Mesenchymal stem cell (in vitro differentiated cells and primary cell): ENCODE results near the gene VCAN.
A peak's percentile ranks its signal among the peaks of the same experiment; 100 is the strongest.

Source experiments
- DNase-seq: peaks from one replicate; pipeline ENCODE4 v3.0.0-alpha.2; 2013
- H2AFZ ChIP-seq: one replicate; pipeline ENCODE4 v1.6.1; 2013; ENCODE audit warnings: low read depth, mild to moderate bottlenecking, control low read depth, inconsistent platforms, low read length, moderate library complexity
- H2AK5ac ChIP-seq: 2 replicates; pipeline ENCODE4 v1.6.1; 2013; ENCODE audit warnings: low read length, moderate library complexity, mild to moderate bottlenecking, inconsistent platforms; ENCODE audit not compliant: severe bottlenecking
- H2BK120ac ChIP-seq: one replicate; pipeline ENCODE4 v1.6.1; 2013; ENCODE audit warnings: low read depth, mild to moderate bottlenecking, inconsistent platforms, low read length, moderate library complexity
- H2BK12ac ChIP-seq, 2 experiments: one replicate each; pipeline ENCODE4 v1.6.1; 2013; ENCODE audit warnings: inconsistent platforms in 2 of 2, low read length in 2 of 2, mild to moderate bottlenecking in 2 of 2, moderate library complexity in 2 of 2, control low read depth in 1 of 2
- H2BK15ac ChIP-seq: one replicate; pipeline ENCODE4 v1.6.1; 2013; ENCODE audit warnings: mild to moderate bottlenecking, low read depth, inconsistent platforms; ENCODE audit not compliant: poor library complexity, severe bottlenecking
- H2BK5ac ChIP-seq: 2 replicates; pipeline ENCODE4 v1.6.1; 2013; ENCODE audit warnings: low read depth, mild to moderate bottlenecking, low read length, control low read depth, inconsistent platforms; ENCODE audit not compliant: poor library complexity, severe bottlenecking
- H3K14ac ChIP-seq, 2 experiments: one replicate each; pipeline ENCODE4 v1.6.1; 2013; ENCODE audit warnings: inconsistent platforms in 2 of 2, low read length in 2 of 2, control low read depth in 1 of 2, mild to moderate bottlenecking in 1 of 2, moderate library complexity in 1 of 2
- H3K18ac ChIP-seq, 2 experiments: one replicate each; pipeline ENCODE4 v1.6.1; 2013; ENCODE audit warnings: inconsistent platforms in 2 of 2, low read length in 2 of 2, control low read depth in 1 of 2, low read depth in 1 of 2, mild to moderate bottlenecking in 1 of 2
- H3K23ac ChIP-seq, 2 experiments: one replicate each; pipeline ENCODE4 v1.6.1; 2013; ENCODE audit warnings: inconsistent platforms in 2 of 2, low read length in 2 of 2, mild to moderate bottlenecking in 2 of 2, moderate library complexity in 2 of 2, control low read depth in 1 of 2
- H3K27ac ChIP-seq: 2 replicates; pipeline ENCODE4 v1.5.1; 2013; ENCODE audit warnings: mild to moderate bottlenecking, moderate library complexity, low read length, control low read depth, inconsistent platforms; ENCODE audit not compliant: poor library complexity, severe bottlenecking
- H3K27me3 ChIP-seq, 2 experiments: 2 replicates each; pipeline versions ENCODE4 v1.6.1 to v1.7.0; 2013; ENCODE audit warnings: low read length in 2 of 2, mild to moderate bottlenecking in 2 of 2, moderate library complexity in 2 of 2, control low read depth in 1 of 2, inconsistent platforms in 1 of 2; ENCODE audit not compliant: control insufficient read depth in 1 of 2, insufficient read depth in 1 of 2
- H3K36me3 ChIP-seq, 2 experiments: 2 replicates each; pipeline versions ENCODE4 v1.6.1 to v1.7.0; 2013; ENCODE audit warnings: low read length in 2 of 2, control low read depth in 1 of 2, inconsistent platforms in 1 of 2, low read depth in 1 of 2, mild to moderate bottlenecking in 1 of 2; ENCODE audit not compliant: insufficient read depth in 2 of 2, control insufficient read depth in 1 of 2
- H3K4ac ChIP-seq, 2 experiments: one replicate each; pipeline ENCODE4 v1.6.1; 2013; ENCODE audit warnings: inconsistent platforms in 2 of 2, low read length in 2 of 2, mild to moderate bottlenecking in 2 of 2, moderate library complexity in 2 of 2, control low read depth in 1 of 2, low read depth in 1 of 2
- H3K4me1 ChIP-seq: 2 replicates; pipeline ENCODE4 v1.6.1; 2013; ENCODE audit warnings: low read depth, low read length, control low read depth; ENCODE audit not compliant: control insufficient read depth, insufficient read depth
- H3K4me2 ChIP-seq: 2 replicates; pipeline ENCODE4 v1.6.1; 2013; ENCODE audit warnings: low read length, mild to moderate bottlenecking, inconsistent platforms; ENCODE audit not compliant: poor library complexity, severe bottlenecking
- H3K4me3 ChIP-seq, 2 experiments: 2 replicates each; pipeline versions ENCODE4 v1.5.1 to v1.7.0; 2013; ENCODE audit warnings: low read length in 2 of 2, mild to moderate bottlenecking in 2 of 2, control low read depth in 1 of 2, low read depth in 1 of 2; ENCODE audit not compliant: insufficient read depth in 1 of 2
- H3K79me1 ChIP-seq: replicated peaks from 2 replicates; pipeline ENCODE4 v1.6.1; 2013; ENCODE audit warnings: mild to moderate bottlenecking, control low read depth, low read length, inconsistent platforms; ENCODE audit not compliant: poor library complexity, severe bottlenecking
- H3K9ac ChIP-seq: 2 replicates; pipeline ENCODE4 v1.7.0; 2013; ENCODE audit warnings: mild to moderate bottlenecking, low read length, moderate library complexity
- H3K9me3 ChIP-seq: 2 replicates; pipeline ENCODE4 v1.7.0; 2013; ENCODE audit warnings: mild to moderate bottlenecking, low read length; ENCODE audit not compliant: control insufficient read depth
- H4K8ac ChIP-seq: one replicate; pipeline ENCODE4 v1.6.1; 2013; ENCODE audit warnings: inconsistent platforms, mild to moderate bottlenecking, low read length, moderate library complexity
- H4K91ac ChIP-seq: one replicate; pipeline ENCODE4 v1.6.1; 2013; ENCODE audit warnings: mild to moderate bottlenecking, low read length, inconsistent platforms
- WGBS: methylation state at CpG from one replicate; pipeline ENCODE4 v1.1.7; 2013; ENCODE audit warnings: mixed read lengths; 5-methylcytosine and 5-hydroxymethylcytosine counted together

Gene VCAN

GRCh38 chr5:83583859-83584258, 112.3 kb downstream of the VCAN start:
- no peak overlapping the region for H2BK15ac ChIP-seq
- H3K14ac ChIP-seq: no peak overlapping the region
- peaks cover 7 to 43% of the 10 kb centered on the region in 2 experiments for H3K36me3 ChIP-seq

GRCh38 chr5:83586874-83587776, 115.6 kb downstream of the VCAN start:
- Histone ChIP-seq H2AK5ac (no peak overlapping the region), H3K27me3 (no peaks in the 10 kb centered on the region), H3K79me1 (no peaks in the 10 kb centered on the region), H3K18ac (no peak overlapping the region), H2BK15ac (no peak overlapping the region), H3K9ac (no peak overlapping the region), H3K14ac (no peak overlapping the region), H2BK120ac (no peak overlapping the region), H3K4me2 (no peak overlapping the region), H2AFZ (no peak overlapping the region), H2BK12ac (no peak overlapping the region), H4K91ac (no peak overlapping the region), H3K4me1 (no peaks in the 10 kb centered on the region), H3K4me3 (no peak overlapping the region), H3K36me3 (peaks cover 0 to 15% of the 10 kb centered on the region in 2 experiments), H2BK5ac (no peak overlapping the region), H4K8ac (no peak overlapping the region), H3K4ac (no peak overlapping the region), H3K27ac (no peak overlapping the region), H3K23ac (no peak overlapping the region), H3K9me3 (no peaks in the 10 kb centered on the region)
- DNase-seq: no peak
- 96% methylated on average over 1 of the region's 3 CpGs for WGBS

More at GRCh38 chr5:83583859-83584258, 112.3 kb downstream of the VCAN start:
- Histone ChIP-seq H4K8ac (no peak overlapping the region), H2BK12ac (no peak overlapping the region), H3K79me1 (peaks cover 2% of the 10 kb centered on the region), H3K4ac (no peak overlapping the region), H2BK5ac (no peak overlapping the region), H3K4me1 (no peaks in the 10 kb centered on the region), H3K23ac (no peak overlapping the region), H2BK120ac (no peak overlapping the region), H3K9ac (no peak overlapping the region), H2AK5ac (no peak overlapping the region), H3K4me2 (no peak overlapping the region), H3K9me3 (no peaks in the 10 kb centered on the region), H2AFZ (no peak overlapping the region), H3K27ac (no peak overlapping the region), H3K18ac (no peak overlapping the region), H4K91ac (no peak overlapping the region), H3K4me3 (no peak overlapping the region), H3K27me3 (no peaks in the 10 kb centered on the region)
- DNase-seq: peak; percentile 78

- H3K27ac ChIP-seq: no peak overlapping the region
- no peak overlapping the region for H2AK5ac ChIP-seq
- H2BK5ac ChIP-seq: no peak overlapping the region
- H2BK120ac ChIP-seq: no peak overlapping the region
- no peak overlapping the region for H3K4ac ChIP-seq
- no peak overlapping the region for H2AFZ ChIP-seq
- H4K91ac ChIP-seq: no peak overlapping the region
- no peaks in the 10 kb centered on the region for H3K9me3 ChIP-seq
- H3K9ac ChIP-seq: no peak overlapping the region
- no peak for DNase-seq
- H2BK15ac ChIP-seq: no peak overlapping the region
- no peak overlapping the region for H4K8ac ChIP-seq
- H3K4me2 ChIP-seq: no peak overlapping the region
- no peaks in the 10 kb centered on the region for H3K27me3 ChIP-seq
- H3K14ac ChIP-seq: no peak overlapping the region
- H3K79me1 ChIP-seq: no peaks in the 10 kb centered on the region
- no peak overlapping the region for H3K18ac ChIP-seq
- H3K23ac ChIP-seq: no peak overlapping the region
- no peaks in the 10 kb centered on the region for H3K36me3 ChIP-seq
- WGBS: 60% methylated on average over 1 of the region's 1 CpG
- H2BK12ac ChIP-seq: no peak overlapping the region
- H3K4me1 ChIP-seq: no peaks in the 10 kb centered on the region
- no peak overlapping the region for H3K4me3 ChIP-seq
These were observed 118.2 kb downstream of the VCAN start for GRCh38 chr5:83589786-83590185.

GRCh38 chr5:83590966-83591365, 119.4 kb downstream of the VCAN start:
- Histone ChIP-seq H4K8ac (no peak overlapping the region), H3K27ac (no peak overlapping the region), H2AK5ac (no peak overlapping the region), H3K4ac (no peak overlapping the region), H2BK5ac (no peak overlapping the region), H3K18ac (no peak overlapping the region), H2BK12ac (no peak overlapping the region), H2AFZ (no peak overlapping the region), H3K14ac (no peak overlapping the region), H3K23ac (no peak overlapping the region), H2BK120ac (no peak overlapping the region), H3K79me1 (no peaks in the 10 kb centered on the region), H2BK15ac (no peak overlapping the region), H3K27me3 (no peaks in the 10 kb centered on the region), H3K36me3 (no peaks in the 10 kb centered on the region), H3K4me3 (peak overlapping the region in 1 of 2 experiments; percentile 31), H3K9ac (no peak overlapping the region), H4K91ac (no peak overlapping the region), H3K9me3 (no peaks in the 10 kb centered on the region), H3K4me1 (no peaks in the 10 kb centered on the region), H3K4me2 (no peak overlapping the region)
- no peak for DNase-seq
- 82% methylated on average over 2 of the region's 4 CpGs for WGBS
